ENCODE measurements around the gene OGFOD1. TPM values are rescaled to one million over a fixed set of nuclear protein-coding genes. Genes with fewer than 3 reads are reported as not detected.

Gene OGFOD1
- total and polyA plus RNA-seq, 10 of the 15 experiments (the other 5 are each of a cell fraction or from before 2014, with no cell fraction given) = 31.4 to 119 (median 51.6) TPM

DNA sequence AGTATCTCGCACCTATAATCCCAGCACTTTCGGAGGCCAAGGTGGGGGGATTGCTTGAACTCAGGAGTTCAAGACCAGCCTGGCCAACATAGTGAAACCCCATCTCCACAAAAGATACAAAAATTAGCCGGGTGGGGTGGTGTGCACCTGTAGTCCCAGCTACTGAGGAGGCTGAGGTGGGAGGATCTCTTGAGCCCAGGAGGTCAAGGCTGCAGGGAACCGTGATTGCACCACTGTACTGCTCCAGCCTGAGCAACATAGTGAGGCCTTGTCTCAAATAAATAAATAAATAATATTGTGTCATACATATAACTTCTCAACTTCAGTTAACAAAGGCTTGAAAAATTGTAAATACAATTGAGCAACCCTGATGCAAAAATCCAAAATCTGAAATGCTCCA, 34.2 kb upstream of the OGFOD1 start:
- no peak for TF ChIP-seq ATF7 (IDR thresholded peaks at IDR 0.05; ENCODE audit: low read depth)
- no peak for TF ChIP-seq NFIC (IDR thresholded peaks at IDR 0.05; ENCODE audit: low read depth, low read length)
- no peak for TF ChIP-seq SP1 (IDR thresholded peaks at IDR 0.05; ENCODE audit: low read depth, low read length)
- TF ChIP-seq, protein P1, sequence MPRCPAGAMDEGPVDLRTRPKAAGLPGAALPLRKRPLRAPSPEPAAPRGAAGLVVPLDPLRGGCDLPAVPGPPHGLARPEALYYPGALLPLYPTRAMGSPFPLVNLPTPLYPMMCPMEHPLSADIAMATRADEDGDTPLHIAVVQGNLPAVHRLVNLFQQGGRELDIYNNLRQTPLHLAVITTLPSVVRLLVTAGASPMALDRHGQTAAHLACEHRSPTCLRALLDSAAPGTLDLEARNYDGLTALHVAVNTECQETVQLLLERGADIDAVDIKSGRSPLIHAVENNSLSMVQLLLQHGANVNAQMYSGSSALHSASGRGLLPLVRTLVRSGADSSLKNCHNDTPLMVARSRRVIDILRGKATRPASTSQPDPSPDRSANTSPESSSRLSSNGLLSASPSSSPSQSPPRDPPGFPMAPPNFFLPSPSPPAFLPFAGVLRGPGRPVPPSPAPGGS (IDR thresholded peaks at IDR 0.05; ENCODE audit: borderline replicate concordance, insufficient read depth, low read depth, low read length, poor library complexity, severe bottlenecking) = no peak
- TF ChIP-seq, protein P2, sequence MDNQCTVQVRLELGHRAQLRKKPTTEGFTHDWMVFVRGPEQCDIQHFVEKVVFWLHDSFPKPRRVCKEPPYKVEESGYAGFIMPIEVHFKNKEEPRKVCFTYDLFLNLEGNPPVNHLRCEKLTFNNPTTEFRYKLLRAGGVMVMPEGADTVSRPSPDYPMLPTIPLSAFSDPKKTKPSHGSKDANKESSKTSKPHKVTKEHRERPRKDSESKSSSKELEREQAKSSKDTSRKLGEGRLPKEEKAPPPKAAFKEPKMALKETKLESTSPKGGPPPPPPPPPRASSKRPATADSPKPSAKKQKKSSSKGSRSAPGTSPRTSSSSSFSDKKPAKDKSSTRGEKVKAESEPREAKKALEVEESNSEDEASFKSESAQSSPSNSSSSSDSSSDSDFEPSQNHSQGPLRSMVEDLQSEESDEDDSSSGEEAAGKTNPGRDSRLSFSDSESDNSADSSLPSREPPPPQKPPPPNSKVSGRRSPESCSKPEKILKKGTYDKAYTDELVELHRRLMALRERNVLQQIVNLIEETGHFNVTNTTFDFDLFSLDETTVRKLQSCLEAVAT (IDR thresholded peaks at IDR 0.05) = no peak
- TF ChIP-seq SPI1 (IDR thresholded peaks at IDR 0.05; ENCODE audit: borderline replicate concordance, insufficient read depth, low read depth, low read length) = no peak
- no peak for TF ChIP-seq CHD4 (IDR thresholded peaks at IDR 0.05)
- TF ChIP-seq HDGF (IDR thresholded peaks at IDR 0.05) = no peak
- TF ChIP-seq TCF3 (IDR thresholded peaks at IDR 0.05; ENCODE audit: borderline replicate concordance, insufficient read depth, low read depth, low read length) = no peak
- TF ChIP-seq RB1 (IDR thresholded peaks at IDR 0.05; ENCODE audit: borderline replicate concordance) = no peak
- TF ChIP-seq FOXK2 (IDR thresholded peaks at IDR 0.05) = no peak
- no peak for TF ChIP-seq ESRRA (IDR thresholded peaks at IDR 0.05; ENCODE audit: low read length)
- TF ChIP-seq MEF2B (IDR thresholded peaks at IDR 0.05; ENCODE audit: partially characterized antibody, poor library complexity, severe bottlenecking) = no peak
- TF ChIP-seq CHD2 (IDR thresholded peaks at IDR 0.05; ENCODE audit: borderline replicate concordance, low read depth, low read length) = no peak
- TF ChIP-seq, protein P3, sequence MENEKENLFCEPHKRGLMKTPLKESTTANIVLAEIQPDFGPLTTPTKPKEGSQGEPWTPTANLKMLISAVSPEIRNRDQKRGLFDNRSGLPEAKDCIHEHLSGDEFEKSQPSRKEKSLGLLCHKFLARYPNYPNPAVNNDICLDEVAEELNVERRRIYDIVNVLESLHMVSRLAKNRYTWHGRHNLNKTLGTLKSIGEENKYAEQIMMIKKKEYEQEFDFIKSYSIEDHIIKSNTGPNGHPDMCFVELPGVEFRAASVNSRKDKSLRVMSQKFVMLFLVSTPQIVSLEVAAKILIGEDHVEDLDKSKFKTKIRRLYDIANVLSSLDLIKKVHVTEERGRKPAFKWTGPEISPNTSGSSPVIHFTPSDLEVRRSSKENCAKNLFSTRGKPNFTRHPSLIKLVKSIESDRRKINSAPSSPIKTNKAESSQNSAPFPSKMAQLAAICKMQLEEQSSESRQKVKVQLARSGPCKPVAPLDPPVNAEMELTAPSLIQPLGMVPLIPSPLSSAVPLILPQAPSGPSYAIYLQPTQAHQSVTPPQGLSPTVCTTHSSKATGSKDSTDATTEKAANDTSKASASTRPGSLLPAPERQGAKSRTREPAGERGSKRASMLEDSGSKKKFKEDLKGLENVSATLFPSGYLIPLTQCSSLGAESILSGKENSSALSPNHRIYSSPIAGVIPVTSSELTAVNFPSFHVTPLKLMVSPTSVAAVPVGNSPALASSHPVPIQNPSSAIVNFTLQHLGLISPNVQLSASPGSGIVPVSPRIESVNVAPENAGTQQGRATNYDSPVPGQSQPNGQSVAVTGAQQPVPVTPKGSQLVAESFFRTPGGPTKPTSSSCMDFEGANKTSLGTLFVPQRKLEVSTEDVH (IDR thresholded peaks at IDR 0.05; ENCODE audit: low read depth, partially characterized antibody) = no peak
- Histone ChIP-seq H4K20me1 (ENCODE audit: control insufficient read depth, insufficient read depth) (no peaks in the 10 kb centered on the region), H3K27ac (ENCODE audit: control insufficient read depth, insufficient read depth) (no peak overlapping the region), H3K27me3 (replicated peaks in 1 of 2; ENCODE audit: control insufficient read depth in 2 of 2, insufficient read depth in 2 of 2, low read length in 1 of 2) (no peaks in the 10 kb centered on the region), H2AFZ (ENCODE audit: control insufficient read depth, low read depth, low read length) (no peak overlapping the region), H3K9ac (ENCODE audit: control insufficient read depth, insufficient read depth, low read length) (no peak overlapping the region), H3K4me3 (no peak overlapping the region), H3K4me1 (ENCODE audit: control insufficient read depth, insufficient read depth, low read length) (peaks cover 12% of the 10 kb centered on the region), H3K79me2 (ENCODE audit: control insufficient read depth, insufficient read depth, low read length) (peaks cover 57% of the 10 kb centered on the region), H3K9me3 (replicated peaks; ENCODE audit: control insufficient read depth, insufficient read depth, low read length) (no peaks in the 10 kb centered on the region), H3K36me3 (ENCODE audit: control insufficient read depth in 2 of 2, insufficient read depth in 2 of 2, low read length in 1 of 2) (peaks cover 0 to 15% of the 10 kb centered on the region in 2 experiments; a peak in 2 of 4 replicates), H3K4me2 (ENCODE audit: control insufficient read depth, insufficient read depth) (no peak overlapping the region)
- intact Hi-C loops (cut with micrococcal nuclease; ENCODE audit: unreplicated experiment) (no loop called here), in situ Hi-C loops (cut with MboI) (no loop called here)
- ChIA-PET SMC1A (ENCODE audit: uncharacterized antibody, unreplicated experiment) (no interaction called here), POLR2A (no interaction called here), CTCF (no interaction called here), RAD21 (ENCODE audit: unreplicated experiment) (no interaction called here)
- DNase-seq (ENCODE audit: low read depth, low spot score) = no peak
- 84% methylated on average over 4 of the region's 4 CpGs for WGBS (ENCODE audit: insufficient coverage, insufficient replicate concordance, low lambda C conversion rate, missing lambda C conversion rate)
- no peak for ATAC-seq
- no peak for FAIRE-seq
- no TSS peak for BruUV-seq (replicated peaks)

Measured in GM12878 (cell line).